Activated naive CD4-positive, alpha-beta T cell treated with anti-CD3 and anti-CD28 coated beads, Interleukin-2, amount 10 ng/mL, durations not matched to agents 7 days and 5 days (primary cell): ENCODE measurements around the gene RPL12.

Experiments
- CTCF ChIA-PET: fragments of 350-600 bp; sonication (Branson Sonifier 250); formaldehyde crosslinking; loops from one replicate; lab custom pipeline; 2021; ENCODE audit warnings: antibody characterized with exemption; lab: Charles Lee
- DNase-seq: peaks from one replicate; pipeline ENCODE4 v3.0.0-alpha.2; 2020
- H3K27ac Mint-ChIP-seq: one replicate; pipeline ENCODE4 v1.8.0; 2021; ENCODE audit warnings: mild to moderate bottlenecking, moderate library complexity, mixed read lengths
- H3K27me3 Mint-ChIP-seq: one replicate; pipeline ENCODE4 v1.8.0; 2021; ENCODE audit warnings: mild to moderate bottlenecking, mixed read lengths
- H3K36me3 Mint-ChIP-seq: one replicate; pipeline ENCODE4 v1.8.0; 2021; ENCODE audit warnings: mixed read lengths
- H3K4me1 Mint-ChIP-seq: one replicate; pipeline ENCODE4 v1.8.0; 2021; ENCODE audit warnings: mixed read lengths
- H3K4me3 Mint-ChIP-seq: one replicate; pipeline ENCODE4 v1.8.0; 2021; ENCODE audit warnings: mild to moderate bottlenecking, moderate library complexity, mixed read lengths
- H3K9me3 Mint-ChIP-seq: one replicate; pipeline ENCODE4 v1.8.0; 2021; ENCODE audit warnings: mixed read lengths

Gene RPL12

GRCh38 chr9:127455324-127455992, 4.3 kb upstream of the RPL12 start:
- DNase-seq = peak; percentile 57
- Mint-ChIP-seq H3K9me3 (no peaks in the 10 kb centered on the region), H3K27me3 (peaks cover 4% of the 10 kb centered on the region), H3K4me1 (peaks cover 18% of the 10 kb centered on the region), H3K4me3 (no peak overlapping the region), H3K36me3 (peaks cover 14% of the 10 kb centered on the region), H3K27ac (no peak overlapping the region)
- CTCF ChIA-PET = interaction anchor here (0.7 to 1.7 kb wide), 10 partner anchors 10 to 498 kb away, joined by 3 to 7 read pairs (median 3); no protein-coding TSS in a partner anchor

- Mint-ChIP-seq H3K9me3 (peaks cover under 1% of the 10 kb centered on the region), H3K36me3 (peaks cover 41% of the 10 kb centered on the region), H3K4me1 (peaks cover 45% of the 10 kb centered on the region), H3K4me3 (peak overlapping the region; percentile 94), H3K27ac (peak overlapping the region; percentile 97), H3K27me3 (peaks cover 4% of the 10 kb centered on the region)
- no peak for DNase-seq
- CTCF ChIA-PET = interaction anchor here (1.6 to 1.7 kb wide), 2 partner anchors 238 to 240 kb away, joined by 4 read pairs; no protein-coding TSS in a partner anchor
Observed at GRCh38 chr9:127452691-127453090, 1.5 kb upstream of the RPL12 start.

- CTCF ChIA-PET = interaction anchor here (1.1 to 1.7 kb wide), 3 partner anchors 28 to 239 kb away, joined by 3 to 4 read pairs (median 4); partner anchors contain the start of gene ZNF79
- Mint-ChIP-seq H3K4me3 (peak overlapping the region; percentile 94), H3K27ac (peak overlapping the region; percentile 97), H3K27me3 (peaks cover 4% of the 10 kb centered on the region), H3K4me1 (peaks cover 50% of the 10 kb centered on the region), H3K9me3 (peaks cover 2% of the 10 kb centered on the region), H3K36me3 (peaks cover 47% of the 10 kb centered on the region)
- DNase-seq = peak; percentile 61
Observed at GRCh38 chr9:127451858-127452656, 851 bp upstream of the RPL12 start.

- Mint-ChIP-seq H3K4me1 (peaks cover 50% of the 10 kb centered on the region), H3K36me3 (peaks cover 51% of the 10 kb centered on the region)
- CTCF ChIA-PET = interaction anchor here (1.1 kb wide), 1 partner anchor 27 kb away, joined by 3 read pairs; the partner anchor contains the start of gene ZNF79
Observed at GRCh38 chr9:127451608-127451857, 327 bp upstream of the RPL12 start.

GRCh38 chr9:127450243-127450760, 904 bp downstream of the RPL12 start:
- Mint-ChIP-seq H3K36me3 (peaks cover 64% of the 10 kb centered on the region), H3K27me3 (peaks cover 4% of the 10 kb centered on the region), H3K27ac (peak overlapping the region; percentile 97), H3K4me3 (peak overlapping the region; percentile 94), H3K4me1 (peaks cover 50% of the 10 kb centered on the region), H3K9me3 (peaks cover 13% of the 10 kb centered on the region)
- DNase-seq = peak; percentile 29
- CTCF ChIA-PET = interaction anchor here (1.0 to 1.2 kb wide), 2 partner anchors 53 to 235 kb away, joined by 4 read pairs; partner anchors contain the start of gene SLC2A8

More at GRCh38 chr9:127451608-127451857, 327 bp upstream of the RPL12 start:
- Mint-ChIP-seq H3K4me3 (peak overlapping the region; percentile 94), H3K27ac (peak overlapping the region; percentile 97), H3K27me3 (peaks cover 4% of the 10 kb centered on the region), H3K9me3 (peaks cover 5% of the 10 kb centered on the region)
- no peak for DNase-seq

- Mint-ChIP-seq H3K9me3 (peaks cover 20% of the 10 kb centered on the region), H3K4me3 (peak overlapping the region; percentile 94), H3K36me3 (peaks cover 69% of the 10 kb centered on the region), H3K27ac (peak overlapping the region; percentile 97), H3K4me1 (peaks cover 49% of the 10 kb centered on the region), H3K27me3 (peaks cover 4% of the 10 kb centered on the region)
- CTCF ChIA-PET = no interaction called here
- no peak for DNase-seq
Observed at GRCh38 chr9:127449332-127449966, 1.8 kb downstream of the RPL12 start.

GRCh38 chr9:127448112-127448805, 2.9 kb downstream of the RPL12 start:
- peaks cover 4% of the 10 kb centered on the region for H3K27me3 Mint-ChIP-seq
- H3K36me3 Mint-ChIP-seq = peaks cover 76% of the 10 kb centered on the region
- CTCF ChIA-PET = no interaction called here
- no peak for DNase-seq
- peak overlapping the region; percentile 43 for H3K4me3 Mint-ChIP-seq
- H3K4me1 Mint-ChIP-seq = peaks cover 48% of the 10 kb centered on the region
- H3K27ac Mint-ChIP-seq = peak overlapping the region; percentile 64
- peaks cover 28% of the 10 kb centered on the region for H3K9me3 Mint-ChIP-seq

- peak overlapping the region; percentile 42 for H3K27ac Mint-ChIP-seq
- no peak overlapping the region for H3K4me3 Mint-ChIP-seq
- peaks cover 31% of the 10 kb centered on the region for H3K9me3 Mint-ChIP-seq
- H3K4me1 Mint-ChIP-seq = peaks cover 46% of the 10 kb centered on the region
- CTCF ChIA-PET = no interaction called here
- H3K36me3 Mint-ChIP-seq = peaks cover 81% of the 10 kb centered on the region
- DNase-seq = no peak
- H3K27me3 Mint-ChIP-seq = peaks cover 4% of the 10 kb centered on the region
Observed at GRCh38 chr9:127447416-127448111, 3.6 kb downstream of the RPL12 start.

GRCh38 chr9:127446713-127447415, 4.3 kb downstream of the RPL12 start:
- peaks cover 4% of the 10 kb centered on the region for H3K27me3 Mint-ChIP-seq
- peaks cover 39% of the 10 kb centered on the region for H3K4me1 Mint-ChIP-seq
- peak overlapping the region; percentile 33 for H3K27ac Mint-ChIP-seq
- no peak for DNase-seq
- H3K9me3 Mint-ChIP-seq = peaks cover 33% of the 10 kb centered on the region
- CTCF ChIA-PET = no interaction called here
- H3K36me3 Mint-ChIP-seq = peaks cover 88% of the 10 kb centered on the region
- no peak overlapping the region for H3K4me3 Mint-ChIP-seq

- Mint-ChIP-seq H3K36me3 (peaks cover 89% of the 10 kb centered on the region), H3K27me3 (peaks cover 1% of the 10 kb centered on the region), H3K4me3 (no peak overlapping the region), H3K4me1 (peaks cover 33% of the 10 kb centered on the region), H3K9me3 (peaks cover 34% of the 10 kb centered on the region), H3K27ac (no peak overlapping the region)
- no peak for DNase-seq
- CTCF ChIA-PET = interaction anchor here (1.1 kb wide), 1 partner anchor 9 kb away, joined by 3 read pairs; no protein-coding TSS in a partner anchor
Observed at GRCh38 chr9:127445851-127446712, 5.1 kb downstream of the RPL12 start.

GRCh38 chr9:127444921-127445850, 6.0 kb downstream of the RPL12 start:
- Mint-ChIP-seq H3K4me3 (no peak overlapping the region), H3K27me3 (no peaks in the 10 kb centered on the region), H3K4me1 (peaks cover 29% of the 10 kb centered on the region), H3K27ac (peak overlapping the region; percentile 51), H3K36me3 (peaks cover 93% of the 10 kb centered on the region), H3K9me3 (peaks cover 40% of the 10 kb centered on the region)
- CTCF ChIA-PET = interaction anchor here (1.1 kb wide), 1 partner anchor 10 kb away, joined by 3 read pairs; no protein-coding TSS in a partner anchor
- DNase-seq = no peak
